ENCODE results near the gene ZSCAN4. TPM values are rescaled to one million over a fixed set of nuclear protein-coding genes. Genes with fewer than 3 reads are reported as not detected.

The ZSCAN4 gene
- total RNA-seq (under 1 TPM in 3 of 7 donors, not detected in 4; 0.29 to 0.58 (median 0.47) TPM), polyA plus RNA-seq (not detected)
- long read RNA-seq, donor 1: 0 reads
- long read RNA-seq, donor 2: 0 reads

- H3K4me3 ChIP-seq: no peak within 1 kb of the TSS
- TF ChIP-seq, protein P1, sequence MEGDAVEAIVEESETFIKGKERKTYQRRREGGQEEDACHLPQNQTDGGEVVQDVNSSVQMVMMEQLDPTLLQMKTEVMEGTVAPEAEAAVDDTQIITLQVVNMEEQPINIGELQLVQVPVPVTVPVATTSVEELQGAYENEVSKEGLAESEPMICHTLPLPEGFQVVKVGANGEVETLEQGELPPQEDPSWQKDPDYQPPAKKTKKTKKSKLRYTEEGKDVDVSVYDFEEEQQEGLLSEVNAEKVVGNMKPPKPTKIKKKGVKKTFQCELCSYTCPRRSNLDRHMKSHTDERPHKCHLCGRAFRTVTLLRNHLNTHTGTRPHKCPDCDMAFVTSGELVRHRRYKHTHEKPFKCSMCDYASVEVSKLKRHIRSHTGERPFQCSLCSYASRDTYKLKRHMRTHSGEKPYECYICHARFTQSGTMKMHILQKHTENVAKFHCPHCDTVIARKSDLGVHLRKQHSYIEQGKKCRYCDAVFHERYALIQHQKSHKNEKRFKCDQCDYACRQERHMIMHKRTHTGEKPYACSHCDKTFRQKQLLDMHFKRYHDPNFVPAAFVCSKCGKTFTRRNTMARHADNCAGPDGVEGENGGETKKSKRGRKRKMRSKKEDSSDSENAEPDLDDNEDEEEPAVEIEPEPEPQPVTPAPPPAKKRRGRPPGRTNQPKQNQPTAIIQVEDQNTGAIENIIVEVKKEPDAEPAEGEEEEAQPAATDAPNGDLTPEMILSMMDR (IDR thresholded peaks at IDR 0.05 in 8 of 11, conservative IDR thresholded peaks at IDR 0.05 in 3 of 11): no peak
- no peak for TF ChIP-seq POLR2A (IDR thresholded peaks at IDR 0.05)
- no peak for TF ChIP-seq POLR2AphosphoS5 (IDR thresholded peaks at IDR 0.05)
- no peak for DNase-seq
- peaks cover 0 to 45% (median 4%) of the 10 kb centered on the region in 7 donors for H3K27me3 ChIP-seq (replicated peaks in 1 of 7)
- no peak within 1 kb of the TSS for H3K27ac ChIP-seq
- no peaks in the 10 kb centered on the region for H3K36me3 ChIP-seq
- H3K4me1 ChIP-seq: peaks cover 0 to 15% (median 13%) of the 10 kb centered on the region in 6 donors
- peaks cover 0 to 5% (median 0%) of the 10 kb centered on the region in 8 donors for H3K9me3 ChIP-seq
- WGBS, 5 donors: 90 to 98% (median 93%) methylated on average over 2 of the region's 2 CpGs
- intact Hi-C loops (cut with DNase I; ENCODE audit: low total_unique reads): no loop called here
These were observed at the start of gene ZSCAN4 for GRCh38 chr19:57668635-57669034. TSS of gene ZSCAN4 (plus strand) at chr19:57668935. CDS start at chr19:57676146, 7,211 bp downstream.

DNA sequence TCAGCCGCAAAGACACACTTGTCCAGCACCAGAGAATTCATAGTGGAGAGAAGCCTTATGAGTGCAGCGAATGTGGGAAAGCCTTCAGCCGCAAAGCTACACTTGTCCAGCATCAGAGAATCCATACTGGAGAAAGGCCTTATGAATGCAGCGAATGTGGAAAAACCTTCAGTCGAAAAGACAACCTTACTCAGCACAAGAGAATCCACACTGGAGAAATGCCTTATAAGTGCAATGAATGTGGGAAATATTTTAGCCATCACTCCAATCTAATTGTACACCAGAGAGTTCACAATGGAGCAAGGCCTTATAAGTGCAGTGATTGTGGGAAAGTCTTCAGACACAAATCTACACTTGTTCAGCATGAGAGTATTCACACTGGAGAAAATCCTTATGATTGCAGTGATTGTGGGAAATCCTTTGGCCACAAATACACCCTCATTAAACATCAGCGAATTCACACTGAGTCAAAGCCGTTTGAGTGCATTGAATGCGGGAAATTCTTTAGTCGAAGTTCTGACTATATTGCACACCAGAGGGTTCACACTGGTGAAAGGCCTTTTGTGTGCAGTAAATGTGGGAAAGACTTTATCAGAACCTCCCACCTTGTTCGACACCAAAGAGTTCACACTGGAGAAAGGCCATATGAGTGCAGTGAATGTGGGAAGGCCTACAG, 47.9 kb upstream of the ZSCAN4 start:
- 97 to 98% (median 97%) methylated on average over 10 of the region's 10 CpGs for WGBS, 5 donors

DNA sequence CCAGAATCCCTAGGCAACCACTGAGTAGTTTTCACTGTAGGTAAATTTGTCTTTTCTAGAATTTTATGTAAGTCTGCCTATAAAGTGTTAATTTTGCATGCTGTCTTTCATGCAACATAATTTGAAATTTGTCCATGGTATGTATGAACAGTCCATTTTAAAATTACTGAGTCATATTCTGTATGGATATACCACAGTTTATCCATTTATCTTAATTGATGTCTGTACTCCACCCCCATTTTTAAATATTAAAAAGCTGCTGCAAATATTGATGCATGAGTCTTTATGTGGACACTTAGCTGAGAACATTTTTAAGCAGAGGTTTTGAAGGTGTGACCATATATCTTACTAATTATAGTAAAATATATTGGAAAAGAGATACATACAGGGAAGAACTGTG, 45.6 kb upstream of the ZSCAN4 start:
- Histone ChIP-seq H3K9me3 (peaks cover 50 to 100% (median 100%) of the 10 kb centered on the region in 8 donors), H3K4me3 (no peak overlapping the region), H3K27ac (no peak overlapping the region), H3K36me3 (peaks cover 42 to 73% (median 57%) of the 10 kb centered on the region in 6 donors), H3K27me3 (replicated peaks in 1 of 7) (no peaks in the 10 kb centered on the region), H3K4me1 (no peaks in the 10 kb centered on the region)
- intact Hi-C loops (cut with DNase I; ENCODE audit: low total_unique reads): no loop called here
- TF ChIP-seq POLR2A (IDR thresholded peaks at IDR 0.05) (no peak), POLR2AphosphoS5 (IDR thresholded peaks at IDR 0.05) (no peak)
- TF ChIP-seq, protein P1 (IDR thresholded peaks at IDR 0.05 in 8 of 11, conservative IDR thresholded peaks at IDR 0.05 in 3 of 11): no peak
- no peak for DNase-seq

More for the DNA sequence above, 47.9 kb upstream of the ZSCAN4 start:
- TF ChIP-seq POLR2AphosphoS5 (IDR thresholded peaks at IDR 0.05) (no peak), POLR2A (IDR thresholded peaks at IDR 0.05) (no peak)
- TF ChIP-seq, protein P1 (IDR thresholded peaks at IDR 0.05 in 8 of 11, conservative IDR thresholded peaks at IDR 0.05 in 3 of 11): no peak
- H3K9me3 ChIP-seq: peaks cover 54 to 100% (median 100%) of the 10 kb centered on the region in 8 donors
- no peak for DNase-seq
- no peak overlapping the region for H3K27ac ChIP-seq
- H3K27me3 ChIP-seq (replicated peaks in 1 of 7): no peaks in the 10 kb centered on the region
- peak overlapping the region in 1 of 8 donors; percentile 91 for H3K4me3 ChIP-seq
- H3K4me1 ChIP-seq: no peaks in the 10 kb centered on the region
- H3K36me3 ChIP-seq: peaks cover 61 to 95% (median 80%) of the 10 kb centered on the region in 6 donors
- intact Hi-C loops (cut with DNase I; ENCODE audit: low total_unique reads): no loop called here

Data from spleen (tissue), 13 donors.